COR-L47 (cell line): ENCODE results near the gene PGRMC2.
A peak's percentile ranks its signal among the peaks of the same experiment; 100 is the strongest.

Source experiments
- DNase-seq: peaks from one replicate; lab custom pipeline; 2025; lab: John Stamatoyannopoulos, UW

PGRMC2 gene

DNA sequence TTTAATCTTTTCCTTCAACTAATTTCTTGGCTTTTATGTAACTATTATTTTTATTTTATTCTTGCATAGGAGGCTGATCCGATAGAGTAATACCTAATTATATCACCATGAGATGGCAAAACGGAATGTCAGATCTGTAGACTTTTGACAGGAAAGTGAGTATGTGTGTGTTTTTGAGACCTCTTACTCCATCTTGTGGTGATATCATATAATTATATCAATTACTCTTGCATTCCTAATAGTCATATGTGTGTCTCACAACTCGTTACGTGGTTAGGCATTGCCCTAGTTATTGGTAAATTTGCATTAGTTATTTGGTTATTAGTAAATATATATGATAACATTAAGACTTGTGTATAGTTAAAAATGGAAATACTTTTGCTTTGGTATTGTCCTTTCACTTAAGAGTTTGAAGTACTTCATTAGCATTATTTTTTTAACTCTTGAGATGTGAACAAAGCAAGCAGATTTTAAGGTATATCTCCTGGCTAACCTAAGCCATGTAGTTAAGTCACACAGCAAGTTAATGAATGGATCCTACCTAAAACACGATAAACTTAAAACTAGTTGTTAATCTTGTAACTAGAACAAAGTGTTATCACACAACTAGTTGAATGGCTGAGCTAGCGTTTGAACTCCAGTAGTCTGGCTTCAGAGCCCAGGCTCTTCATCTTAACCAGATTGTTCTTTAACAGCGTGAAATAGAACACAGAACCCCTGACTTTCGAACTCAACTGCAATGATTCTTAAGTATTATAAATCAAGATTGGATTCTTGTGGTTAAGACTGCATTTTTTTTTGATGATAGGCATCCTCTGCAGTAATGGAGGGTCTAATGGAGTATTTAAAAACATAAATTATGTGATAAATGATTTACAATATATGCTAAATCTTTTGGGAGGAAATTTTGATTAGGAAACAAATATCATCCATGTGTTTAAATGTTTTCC is 67.1 kb downstream of the PGRMC2 start:
- peak; percentile 7 for DNase-seq
